Measurements from ENCODE around the gene MIA2. TPM values are rescaled to one million over a fixed set of nuclear protein-coding genes. Genes with fewer than 3 reads are reported as not detected.

MIA2 gene
- total RNA-seq, 1 experiment from 2014 or later, result 43.9 TPM

- BruUV-seq (replicated peaks), result no TSS peak
- POLR2A ChIA-PET (ENCODE audit: unreplicated experiment), result interaction anchor here (0.6 kb wide), 1 partner anchor 38 kb away, joined by 4 read pairs; no protein-coding TSS in a partner anchor
- no peak overlapping the region for H3K4me2 ChIP-seq
- H3K4me3 ChIP-seq, result no peak overlapping the region
- CTCF ChIA-PET, result interaction anchor here (0.7 kb wide), 1 partner anchor 90 kb away, joined by 3 read pairs; no protein-coding TSS in a partner anchor
- no peaks in the 10 kb centered on the region for H3K36me3 ChIP-seq (ENCODE audit: low read depth)
- H2AFZ ChIP-seq, result no peak overlapping the region
- no peak for TF ChIP-seq EZH2 (IDR thresholded peaks at IDR 0.05; ENCODE audit: low read depth)
- no peak for TF ChIP-seq CTCF (conservative IDR thresholded peaks at IDR 0.05)
- H3K27ac ChIP-seq, result peak overlapping the region; percentile 18; the same call in 1 of the 2 replicates
- no peaks in the 10 kb centered on the region for H3K9me2 ChIP-seq (ENCODE audit: insufficient read depth)
- no peaks in the 10 kb centered on the region for H3K27me3 ChIP-seq (ENCODE audit: insufficient read depth, low read depth)
- no peaks in the 10 kb centered on the region for H4K20me1 ChIP-seq (ENCODE audit: insufficient read depth)
- H3K79me2 ChIP-seq (ENCODE audit: low read depth), result no peaks in the 10 kb centered on the region
- intact Hi-C loops (cut with micrococcal nuclease; ENCODE audit: unreplicated experiment), result no loop called here
- no peaks in the 10 kb centered on the region for H3F3A ChIP-seq (ENCODE audit: insufficient read depth, low read depth)
- DNase-seq, result peak in 1 of 2 experiments; percentile 68
- H3K4me1 ChIP-seq (replicated peaks; ENCODE audit: insufficient read depth), result 0 out of 2 replicates have a peak, but pooled peaks cover 6% of the 10 kb centered on the region
- no peaks in the 10 kb centered on the region for H3K9me3 ChIP-seq (ENCODE audit: insufficient read depth, low read depth)
Observed at GRCh38 chr14:39393289-39393688, 159.6 kb downstream of the MIA2 start.

- no peaks in the 10 kb centered on the region for H3K9me3 ChIP-seq (ENCODE audit: insufficient read depth, low read depth)
- TF ChIP-seq EZH2 (IDR thresholded peaks at IDR 0.05; ENCODE audit: low read depth) (no peak), CTCF (conservative IDR thresholded peaks at IDR 0.05) (no peak)
- DNase-seq, result no peak
- no peak overlapping the region for H2AFZ ChIP-seq
- H4K20me1 ChIP-seq (ENCODE audit: insufficient read depth), result no peaks in the 10 kb centered on the region
- ChIA-PET CTCF (no interaction called here), POLR2A (ENCODE audit: unreplicated experiment) (no interaction called here)
- intact Hi-C loops (cut with micrococcal nuclease; ENCODE audit: unreplicated experiment), result no loop called here
- H3K27me3 ChIP-seq (ENCODE audit: insufficient read depth, low read depth), result no peaks in the 10 kb centered on the region
- H3K79me2 ChIP-seq (ENCODE audit: low read depth), result no peaks in the 10 kb centered on the region
- no peak overlapping the region for H3K4me2 ChIP-seq
- 0 out of 2 replicates have a peak, but pooled peaks cover 6% of the 10 kb centered on the region for H3K4me1 ChIP-seq (replicated peaks; ENCODE audit: insufficient read depth)
- BruUV-seq (replicated peaks), result no TSS peak
- H3K36me3 ChIP-seq (ENCODE audit: low read depth), result 0 out of 2 replicates have a peak, but pooled peaks cover 6% of the 10 kb centered on the region
- no peaks in the 10 kb centered on the region for H3K9me2 ChIP-seq (ENCODE audit: insufficient read depth)
- H3K27ac ChIP-seq, result no peak overlapping the region
- no peak overlapping the region for H3K4me3 ChIP-seq
- H3F3A ChIP-seq (ENCODE audit: insufficient read depth, low read depth), result no peaks in the 10 kb centered on the region
Observed at GRCh38 chr14:39395555-39396254, 162.0 kb downstream of the MIA2 start.

GRCh38 chr14:39396448-39396847 is 162.7 kb downstream of the MIA2 start:
- DNase-seq, result no peak
- CTCF ChIA-PET, result no interaction called here
- H2AFZ ChIP-seq, result no peak overlapping the region
- TF ChIP-seq EZH2 (IDR thresholded peaks at IDR 0.05; ENCODE audit: low read depth) (no peak), CTCF (conservative IDR thresholded peaks at IDR 0.05) (no peak)
- H3K4me3 ChIP-seq, result no peak overlapping the region
- POLR2A ChIA-PET (ENCODE audit: unreplicated experiment), result interaction anchor here (0.6 kb wide), 1 partner anchor 12 kb away, joined by 3 read pairs; no protein-coding TSS in a partner anchor
- no TSS peak for BruUV-seq (replicated peaks)
- H3K27me3 ChIP-seq (ENCODE audit: insufficient read depth, low read depth), result no peaks in the 10 kb centered on the region
- no peak overlapping the region for H3K27ac ChIP-seq
- no peaks in the 10 kb centered on the region for H3K9me3 ChIP-seq (ENCODE audit: insufficient read depth, low read depth)
- no peaks in the 10 kb centered on the region for H3K9me2 ChIP-seq (ENCODE audit: insufficient read depth)
- H3K4me2 ChIP-seq, result no peak overlapping the region
- H3K4me1 ChIP-seq (replicated peaks; ENCODE audit: insufficient read depth), result 0 out of 2 replicates have a peak, but pooled peaks cover 6% of the 10 kb centered on the region
- no peaks in the 10 kb centered on the region for H3F3A ChIP-seq (ENCODE audit: insufficient read depth, low read depth)
- intact Hi-C loops (cut with micrococcal nuclease; ENCODE audit: unreplicated experiment), result no loop called here
- no peaks in the 10 kb centered on the region for H3K79me2 ChIP-seq (ENCODE audit: low read depth)
- 0 out of 2 replicates have a peak, but pooled peaks cover 6% of the 10 kb centered on the region for H3K36me3 ChIP-seq (ENCODE audit: low read depth)
- H4K20me1 ChIP-seq (ENCODE audit: insufficient read depth), result no peaks in the 10 kb centered on the region
